HCT116 (cell line): ENCODE measurements around the gene UVSSA. TPM values are rescaled to one million over a fixed set of nuclear protein-coding genes. Genes with fewer than 3 reads are reported as not detected.

Source experiments
- ATAC-seq: fragments of 200-7000 bp; cut with Tn5 transposase; 2 replicates; pipeline ENCODE4 v1.9.1; 2020; ENCODE audit warnings: mild to moderate bottlenecking, moderate library complexity
- BruUV-seq: library from RNA; stranded (reverse); fragments of 400-500 nt; replicated peaks from 2 replicates; lab custom pipeline; 2021; lab: Mats Ljungman, UMichigan
- CTCF ChIA-PET: fragments of 300-600 bp; sonication (Branson Sonifier 250); formaldehyde crosslinking; loops from one replicate; lab custom pipeline; 2021; ENCODE audit warnings: antibody characterized with exemption; lab: Charles Lee
- POLR2A ChIA-PET: fragments of 300-600, 350-600 bp; sonication (Branson Sonifier 250); formaldehyde crosslinking; loops from one replicate; lab custom pipeline; 2021; ENCODE audit warnings: antibody characterized with exemption; lab: Charles Lee
- RAD21 ChIA-PET, 2 experiments: fragments of 300-600 bp; sonication (Branson Sonifier 250); formaldehyde crosslinking; loops; one replicate each; lab custom pipeline; 2023; ENCODE audit warnings: low total read pairs in 2 of 2; ENCODE audit not compliant: uncharacterized antibody in 2 of 2, unreplicated experiment in 2 of 2, low non-redundant PET in 1 of 2; lab: Charles Lee
- DNase-seq: peaks from one replicate; pipeline ENCODE4 v3.0.0-alpha.2; 2010; ENCODE audit warnings: low read depth, low spot score
- H2AFZ ChIP-seq: fragments of 200-600 bp; shearing (Covaris generic), sonication (generic); 2 replicates; pipeline ENCODE4 v1.6.1; 2017; ENCODE audit warnings: low read depth, mixed run types, mixed read lengths, antibody characterized with exemption, low read length; ENCODE audit not compliant: poor library complexity, severe bottlenecking
- H3K27ac ChIP-seq: 2 replicates; pipeline ENCODE4 v1.5.1; 2012; ENCODE audit warnings: low read depth, low read length
- H3K27me3 ChIP-seq: fragments of 200-600 bp; sonication (generic); 2 replicates; pipeline ENCODE4 v1.6.1; 2016; ENCODE audit warnings: mixed run types, low read length, mixed read lengths; ENCODE audit not compliant: insufficient read depth
- H3K36me3 ChIP-seq, 2 experiments: fragments of 200-500 bp in 1 of 2; fragments of 200-600 bp in 1 of 2; sonication (Bioruptor generic) in 1 of 2; sonication (generic) in 1 of 2; 2 replicates each; pipeline versions ENCODE4 v1.5.1 to v1.6.1; 2014 to 2016; ENCODE audit warnings: low read length in 2 of 2, inconsistent platforms in 1 of 2, mixed read lengths in 1 of 2, mixed run types in 1 of 2; ENCODE audit not compliant: insufficient read depth in 2 of 2, control insufficient read depth in 1 of 2
- H3K4me1 ChIP-seq, 2 experiments: fragments of 200-600 bp in 1 of 2; sonication (generic) in 1 of 2; 2 replicates each; pipeline versions ENCODE4 v1.5.1 to v1.6.1; 2012 to 2017; ENCODE audit warnings: low read length in 2 of 2, inconsistent platforms in 1 of 2, mild to moderate bottlenecking in 1 of 2, mixed read lengths in 1 of 2, mixed run types in 1 of 2, moderate library complexity in 1 of 2; ENCODE audit not compliant: insufficient read depth in 2 of 2, control insufficient read depth in 1 of 2
- H3K4me2 ChIP-seq: fragments of 200-600 bp; sonication (generic); 2 replicates; pipeline ENCODE4 v1.6.1; 2017; ENCODE audit warnings: mixed run types, low read length, mixed read lengths
- H3K4me3 ChIP-seq, 2 experiments: fragments of 200-600 bp in 1 of 2; sonication (generic) in 1 of 2; replicated peaks in 1 of 2; 2 replicates each; pipeline ENCODE4 v1.5.1; 2011 to 2016; ENCODE audit warnings: low read length in 2 of 2, control low read depth in 1 of 2, low read depth in 1 of 2, mild to moderate bottlenecking in 1 of 2, mixed read lengths in 1 of 2, mixed run types in 1 of 2
- H3K79me2 ChIP-seq: fragments of 200-600 bp; sonication (generic); 2 replicates; pipeline ENCODE4 v1.6.1; 2017; ENCODE audit warnings: mild to moderate bottlenecking, mixed run types, low read length, moderate library complexity, mixed read lengths; ENCODE audit not compliant: insufficient read depth
- H3K9ac ChIP-seq: fragments of 200-600 bp; sonication (generic); 2 replicates; pipeline ENCODE4 v1.6.1; 2016; ENCODE audit warnings: low read length, mixed read lengths
- H3K9me2 ChIP-seq: fragments of 200-600 bp; sonication (generic), shearing (Covaris generic); 2 replicates; pipeline ENCODE4 v1.6.1; 2017; ENCODE audit warnings: mixed run types, mild to moderate bottlenecking, moderate library complexity; ENCODE audit not compliant: insufficient read depth
- H3K9me3 ChIP-seq, 2 experiments: fragments of 200-500 bp in 1 of 2; fragments of 200-600 bp in 1 of 2; sonication (Bioruptor generic) in 1 of 2; sonication (generic) in 1 of 2; 2 replicates each; pipeline ENCODE4 v1.6.1; 2014 to 2017; ENCODE audit warnings: low read length in 2 of 2, mixed read lengths in 2 of 2, inconsistent platforms in 1 of 2, low read depth in 1 of 2, mild to moderate bottlenecking in 1 of 2, mixed run types in 1 of 2, moderate library complexity in 1 of 2; ENCODE audit not compliant: control insufficient read depth in 1 of 2, insufficient read depth in 1 of 2
- H4K20me1 ChIP-seq: fragments of 200-600 bp; sonication (generic), shearing (Covaris generic); 2 replicates; pipeline ENCODE4 v1.6.1; 2017; ENCODE audit warnings: mixed run types, mild to moderate bottlenecking, moderate library complexity; ENCODE audit not compliant: insufficient read depth
- ATF3 ChIP-seq: IDR thresholded peaks from 2 replicates; pipeline ENCODE4 v1.6.1; 2012
- CBX3 ChIP-seq: IDR thresholded peaks from 2 replicates; pipeline ENCODE4 v1.6.1; 2012; ENCODE audit warnings: low read depth
- CTCF ChIP-seq, 3 experiments: fragments of 200-600 bp in 1 of 3; sonication (generic) in 1 of 3; IDR thresholded peaks in 2 of 3; conservative IDR thresholded peaks in 1 of 3; 2 replicates each; pipeline ENCODE4 v1.5.1; 2012 to 2017; ENCODE audit warnings: low read depth in 2 of 3, low read length in 2 of 3, antibody characterized with exemption in 1 of 3, borderline replicate concordance in 1 of 3, control low read depth in 1 of 3, mild to moderate bottlenecking in 1 of 3, mixed read lengths in 1 of 3, mixed run types in 1 of 3, moderate library complexity in 1 of 3; ENCODE audit not compliant: insufficient read depth in 1 of 3
- EGR1 ChIP-seq: IDR thresholded peaks from 2 replicates; pipeline ENCODE4 v1.6.1; 2012; ENCODE audit warnings: low read depth
- EZH2phosphoT487 ChIP-seq: fragments of 200-600 bp; IDR thresholded peaks from 2 replicates; pipeline ENCODE4 v1.6.1; 2018; ENCODE audit warnings: antibody characterized with exemption, borderline replicate concordance
- JUND ChIP-seq: IDR thresholded peaks from 2 replicates; pipeline ENCODE4 v1.6.1; 2012
- MAX ChIP-seq: IDR thresholded peaks from 2 replicates; pipeline ENCODE4 v1.6.1; 2012
- POLR2AphosphoS5 ChIP-seq: IDR thresholded peaks from 2 replicates; pipeline ENCODE4 v1.6.1; 2011; ENCODE audit warnings: mild to moderate bottlenecking, low read depth, low read length, moderate library complexity
- RAD21 ChIP-seq: IDR thresholded peaks from 2 replicates; pipeline ENCODE4 v1.6.1; 2012; ENCODE audit warnings: low read depth, mild to moderate bottlenecking
- SP1 ChIP-seq: IDR thresholded peaks from 2 replicates; pipeline ENCODE4 v1.6.1; 2012; ENCODE audit warnings: low read depth
- SRF ChIP-seq: IDR thresholded peaks from 2 replicates; pipeline ENCODE4 v1.6.1; 2012; ENCODE audit warnings: low read depth
- TCF7L2 ChIP-seq: IDR thresholded peaks from 2 replicates; pipeline ENCODE4 v1.7.0; 2011; ENCODE audit warnings: borderline replicate concordance, inconsistent platforms; ENCODE audit not compliant: insufficient read depth, insufficient read length; ENCODE audit errors: extremely low read depth
- ZBTB33 ChIP-seq: IDR thresholded peaks from 2 replicates; pipeline ENCODE4 v1.6.1; 2011; ENCODE audit warnings: mild to moderate bottlenecking, low read length, moderate library complexity; ENCODE audit not compliant: insufficient replicate concordance; ENCODE audit errors: extremely low read depth
- ZFX ChIP-seq: fragments of 450-650 bp; IDR thresholded peaks from 2 replicates; pipeline ENCODE4 v1.6.1; 2017
- intact Hi-C: fragments of 100-400 bp; cut with micrococcal nuclease; formaldehyde crosslinking; loops from 2 replicates; pipeline ENCODE4 v1.10.0; 2022
- total RNA-seq: library from RNA; stranded (reverse); gene quantifications from one replicate; pipeline ENCODE4 v1.2.1, GENCODE V29; 2021; ENCODE audit not compliant: unreplicated experiment

The UVSSA gene
- total RNA-seq, 1 experiment from 2014 or later: 30.5 TPM

- Histone ChIP-seq H3K4me2 (no peak overlapping the region), H3K4me3 (no peak overlapping the region), H3K9me3 (no peaks in the 10 kb centered on the region; a peak in 1 of 4 replicates), H3K27ac (no peak overlapping the region), H3K79me2 (no peaks in the 10 kb centered on the region), H3K4me1 (no peaks in the 10 kb centered on the region), H2AFZ (no peak overlapping the region), H3K27me3 (no peaks in the 10 kb centered on the region), H3K36me3 (no peaks in the 10 kb centered on the region), H4K20me1 (no peaks in the 10 kb centered on the region), H3K9me2 (no peaks in the 10 kb centered on the region), H3K9ac (no peak overlapping the region)
- no peak for ATAC-seq
- no TSS peak for BruUV-seq
- POLR2A ChIA-PET: no interaction called here
- CTCF ChIA-PET: no interaction called here
- intact Hi-C loops: no loop called here
- no peak for DNase-seq
- TF ChIP-seq EZH2phosphoT487 (no peak), ZFX (no peak), SP1 (no peak), TCF7L2 (no peak), MAX (no peak), ATF3 (no peak), SRF (no peak), POLR2AphosphoS5 (no peak), JUND (no peak)
- RAD21 ChIA-PET: no interaction called here
Observed at GRCh38 chr4:1406981-1407656, 60.1 kb downstream of the UVSSA start.

GRCh38 chr4:1407657-1408333, 60.8 kb downstream of the UVSSA start:
- no peak for ATAC-seq
- POLR2A ChIA-PET: no interaction called here
- TF ChIP-seq ZBTB33 (no peak), ATF3 (no peak), SRF (no peak), JUND (no peak), EGR1 (no peak), CTCF (IDR thresholded peaks at IDR 0.05 in 2 of 3, conservative IDR thresholded peaks at IDR 0.05 in 1 of 3; ENCODE audit: borderline replicate concordance in 1 of 3, insufficient read depth in 1 of 3, low read depth in 2 of 3, low read length in 2 of 3) (no peak), CBX3 (no peak), RAD21 (no peak)

More at GRCh38 chr4:1407657-1408333, 60.8 kb downstream of the UVSSA start:
- no peak overlapping the region for H3K4me3 ChIP-seq
- no peak overlapping the region for H2AFZ ChIP-seq
- no TSS peak for BruUV-seq
- no peaks in the 10 kb centered on the region for H4K20me1 ChIP-seq
- no peak for DNase-seq
- H3K4me1 ChIP-seq: no peaks in the 10 kb centered on the region
- intact Hi-C loops: no loop called here
- no peak overlapping the region for H3K4me2 ChIP-seq
- no peak overlapping the region for H3K27ac ChIP-seq
- H3K9me2 ChIP-seq: no peaks in the 10 kb centered on the region
- no peaks in the 10 kb centered on the region for H3K36me3 ChIP-seq
- RAD21 ChIA-PET: no interaction called here
- no peaks in the 10 kb centered on the region for H3K27me3 ChIP-seq
- H3K9me3 ChIP-seq: no peaks in the 10 kb centered on the region; a peak in 1 of 4 replicates
- CTCF ChIA-PET: no interaction called here
- H3K79me2 ChIP-seq: no peaks in the 10 kb centered on the region
- no peak overlapping the region for H3K9ac ChIP-seq
